SK-N-SH (cell line): ENCODE data around the gene BBOX1. TPM values are rescaled to one million over a fixed set of nuclear protein-coding genes. Genes with fewer than 3 reads are reported as not detected.

Experiments used
- CTCF ChIA-PET: fragments of 300-600, 350-600 bp; formaldehyde crosslinking; extraction: SDS; loops from one replicate; lab custom pipeline; 2021; lab: Yijun Ruan, JAX
- POLR2A ChIA-PET: fragments of 350-600 bp; sonication (Branson Sonifier 250); formaldehyde crosslinking; extraction: SDS; loops from one replicate; lab custom pipeline; 2020; ENCODE audit warnings: antibody characterized with exemption, inconsistent platforms; lab: Yijun Ruan, JAX
- DNase-seq: peaks from one replicate; pipeline ENCODE4 v3.0.0; 2012
- H2AFZ ChIP-seq: fragments of 200-600 bp; sonication (generic); 2 replicates; pipeline ENCODE4 v1.8.1; 2016; ENCODE audit warnings: antibody characterized with exemption, mild to moderate bottlenecking, low read depth
- H3F3A ChIP-seq: fragments of 200-600 bp; sonication (generic); replicated peaks from 2 replicates; pipeline ENCODE3; 2016; ENCODE audit warnings: antibody characterized with exemption, mild to moderate bottlenecking; ENCODE audit not compliant: insufficient read depth
- H3K27ac ChIP-seq, 2 experiments: fragments of 200-500 bp in 1 of 2; fragments of 200-600 bp in 1 of 2; sonication (Bioruptor generic) in 1 of 2; sonication (generic), shearing (Covaris generic) in 1 of 2; 2 replicates each; pipeline versions ENCODE4 v1.5.1 to v1.6.1; 2014 to 2016; ENCODE audit warnings: low read depth in 2 of 2, inconsistent platforms in 1 of 2, low read length in 1 of 2, mild to moderate bottlenecking in 1 of 2, mixed read lengths in 1 of 2
- H3K27me3 ChIP-seq: fragments of 200-600 bp; sonication (generic), shearing (Covaris generic); 2 replicates; pipeline ENCODE4 v1.6.1; 2016; ENCODE audit warnings: mixed run types; ENCODE audit not compliant: insufficient read depth
- H3K36me3 ChIP-seq, 2 experiments: fragments of 200-500 bp in 1 of 2; fragments of 200-600 bp in 1 of 2; sonication (Bioruptor generic) in 1 of 2; sonication (generic) in 1 of 2; replicated peaks in 1 of 2; 2 replicates each; pipeline versions ENCODE3 to v1.5.1; 2014 to 2016; ENCODE audit warnings: low read length in 1 of 2, mild to moderate bottlenecking in 1 of 2; ENCODE audit not compliant: insufficient read depth in 2 of 2, control insufficient read depth in 1 of 2
- H3K4me1 ChIP-seq, 2 experiments: fragments of 200-500 bp in 1 of 2; fragments of 200-600 bp in 1 of 2; sonication (Bioruptor generic) in 1 of 2; sonication (generic), shearing (Covaris generic) in 1 of 2; 2 replicates each; pipeline versions ENCODE4 v1.5.1 to v1.6.1; 2014 to 2016; ENCODE audit warnings: low read depth in 1 of 2, low read length in 1 of 2, mixed run types in 1 of 2; ENCODE audit not compliant: insufficient read depth in 2 of 2, control insufficient read depth in 1 of 2
- H3K4me2 ChIP-seq: fragments of 200-600 bp; sonication (generic), shearing (Covaris generic); 2 replicates; pipeline ENCODE4 v1.6.1; 2017; ENCODE audit warnings: mixed run types
- H3K4me3 ChIP-seq, 2 experiments: fragments of 200-500 bp in 1 of 2; fragments of 200-600 bp in 1 of 2; sonication (Bioruptor generic) in 1 of 2; sonication (generic), shearing (Covaris generic) in 1 of 2; 2 replicates each; pipeline versions ENCODE4 v1.5.1 to v1.8.1; 2014 to 2016; ENCODE audit warnings: low read depth in 2 of 2, inconsistent platforms in 1 of 2, low read length in 1 of 2, mild to moderate bottlenecking in 1 of 2, mixed read lengths in 1 of 2, moderate library complexity in 1 of 2
- H3K79me2 ChIP-seq: fragments of 200-600 bp; sonication (generic); 2 replicates; pipeline ENCODE4 v1.8.1; 2017; ENCODE audit warnings: mild to moderate bottlenecking; ENCODE audit not compliant: insufficient read depth
- H3K9ac ChIP-seq: fragments of 200-600 bp; sonication (generic); 2 replicates; pipeline ENCODE4 v1.6.1; 2017; ENCODE audit warnings: mixed run types
- H3K9me2 ChIP-seq: fragments of 200-600 bp; sonication (generic); 2 replicates; pipeline ENCODE4 v1.6.1; 2017; ENCODE audit warnings: mixed run types
- H3K9me3 ChIP-seq: fragments of 200-600 bp; sonication (generic); 2 replicates; pipeline ENCODE4 v1.6.1; 2017; ENCODE audit warnings: mixed run types, mild to moderate bottlenecking, moderate library complexity
- H4K20me1 ChIP-seq: fragments of 200-600 bp; sonication (generic); 2 replicates; pipeline ENCODE4 v1.6.1; 2017; ENCODE audit warnings: mild to moderate bottlenecking, mixed run types; ENCODE audit not compliant: insufficient read depth
- CHD2 ChIP-seq: fragments of 150-350 bp; IDR thresholded peaks from 2 replicates; pipeline ENCODE4 v1.6.1; 2018; ENCODE audit warnings: low read length; ENCODE audit not compliant: partially characterized antibody
- EZH2phosphoT487 ChIP-seq: fragments of 200-600 bp; sonication (generic); IDR thresholded peaks from 2 replicates; pipeline ENCODE4 v1.6.1; 2017; ENCODE audit warnings: low read depth, mixed run types, mild to moderate bottlenecking, antibody characterized with exemption, moderate library complexity, borderline replicate concordance
- GABPA ChIP-seq: IDR thresholded peaks from 2 replicates; pipeline ENCODE4 v1.4.0; 2012; ENCODE audit warnings: low read depth, mild to moderate bottlenecking
- MEF2A ChIP-seq: IDR thresholded peaks from 2 replicates; pipeline ENCODE4 v1.4.0; 2012; ENCODE audit warnings: low read depth, borderline replicate concordance
- RCOR1 ChIP-seq: fragments of 150-350 bp; IDR thresholded peaks from 2 replicates; pipeline ENCODE4 v1.6.1; 2017; ENCODE audit warnings: antibody characterized with exemption, low read length
- SIN3A ChIP-seq: IDR thresholded peaks from 2 replicates; pipeline ENCODE4 v1.6.1; 2012; ENCODE audit warnings: low read depth, mild to moderate bottlenecking, low read length, moderate library complexity, borderline replicate concordance
- TAF1 ChIP-seq: IDR thresholded peaks from 2 replicates; pipeline ENCODE4 v1.6.1; 2012; ENCODE audit warnings: low read depth, mild to moderate bottlenecking, low read length, moderate library complexity, borderline replicate concordance
- WGBS: methylation state at CpG from one replicate; pipeline ENCODE4 v1.1.6; 2017; ENCODE audit warnings: low lambda C conversion rate; 5-methylcytosine and 5-hydroxymethylcytosine counted together
- polyA plus RNA-seq, 3 experiments: library from polyadenylated mRNA; depleted of rRNA; stranded (reverse); fragments of >200 nt; gene quantifications; 2 replicates each; pipeline ENCODE4 v1.2.3, GENCODE V29; 2012
- TF ChIP-seq, protein P1 (sequence below): fragments of 200-600 bp; sonication (generic); IDR thresholded peaks from 2 replicates; pipeline ENCODE4 v1.6.1; 2017; ENCODE audit warnings: antibody characterized with exemption, mild to moderate bottlenecking, moderate library complexity
- TF ChIP-seq, protein P2 (sequence below): IDR thresholded peaks from 2 replicates; pipeline ENCODE4 v1.4.0; 2012; ENCODE audit warnings: low read depth, borderline replicate concordance
- TF ChIP-seq, protein P3 (sequence below): IDR thresholded peaks from 2 replicates; pipeline ENCODE4; 2012
- TF ChIP-seq, protein P4 (sequence below): IDR thresholded peaks from 2 replicates; pipeline ENCODE4 v1.4.0; 2012; ENCODE audit warnings: low read depth

Gene BBOX1
- polyA plus RNA-seq, 1 of the 3 experiments (the other 2 are of a cell fraction): 0.02 TPM

DNA sequence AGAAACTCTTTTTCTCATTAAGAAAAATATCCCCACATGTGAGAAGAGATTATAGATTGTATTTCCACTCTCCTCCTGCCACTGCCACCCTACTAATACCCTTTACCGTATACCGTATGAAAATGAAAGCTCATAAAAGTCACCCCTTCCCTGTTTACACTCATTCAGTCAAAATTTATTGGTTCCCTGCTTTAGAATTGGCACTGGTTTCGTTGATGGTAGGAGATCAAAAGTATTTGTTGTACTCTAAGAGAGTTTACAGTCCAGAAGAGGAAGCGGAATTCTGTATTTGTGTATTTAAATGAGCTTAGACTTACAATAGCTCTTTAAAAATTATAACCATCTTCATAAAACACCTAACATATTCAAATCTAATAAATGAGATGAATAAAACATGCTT lies 68.2 kb downstream of the BBOX1 start:
- no peaks in the 10 kb centered on the region for H3K9me3 ChIP-seq
- ChIA-PET CTCF (interaction anchor here (1.0 kb wide), 1 partner anchor 21 kb away, joined by 3 read pairs; no protein-coding TSS in a partner anchor), POLR2A (no interaction called here)
- H3K27ac ChIP-seq: no peak overlapping the region
- no peaks in the 10 kb centered on the region for H3K79me2 ChIP-seq
- no peak overlapping the region for H3K4me3 ChIP-seq
- no peaks in the 10 kb centered on the region for H4K20me1 ChIP-seq
- H3K9me2 ChIP-seq: no peaks in the 10 kb centered on the region
- H2AFZ ChIP-seq: no peak overlapping the region
- H3F3A ChIP-seq: no peaks in the 10 kb centered on the region
- no peak overlapping the region for H3K9ac ChIP-seq
- H3K27me3 ChIP-seq: no peaks in the 10 kb centered on the region
- 70% methylated on average over 4 of the region's 4 CpGs for WGBS
- H3K36me3 ChIP-seq: no peaks in the 10 kb centered on the region
- H3K4me1 ChIP-seq: no peaks in the 10 kb centered on the region
- no peak overlapping the region for H3K4me2 ChIP-seq
- TF ChIP-seq TAF1: no peak
- TF ChIP-seq, protein P1, sequence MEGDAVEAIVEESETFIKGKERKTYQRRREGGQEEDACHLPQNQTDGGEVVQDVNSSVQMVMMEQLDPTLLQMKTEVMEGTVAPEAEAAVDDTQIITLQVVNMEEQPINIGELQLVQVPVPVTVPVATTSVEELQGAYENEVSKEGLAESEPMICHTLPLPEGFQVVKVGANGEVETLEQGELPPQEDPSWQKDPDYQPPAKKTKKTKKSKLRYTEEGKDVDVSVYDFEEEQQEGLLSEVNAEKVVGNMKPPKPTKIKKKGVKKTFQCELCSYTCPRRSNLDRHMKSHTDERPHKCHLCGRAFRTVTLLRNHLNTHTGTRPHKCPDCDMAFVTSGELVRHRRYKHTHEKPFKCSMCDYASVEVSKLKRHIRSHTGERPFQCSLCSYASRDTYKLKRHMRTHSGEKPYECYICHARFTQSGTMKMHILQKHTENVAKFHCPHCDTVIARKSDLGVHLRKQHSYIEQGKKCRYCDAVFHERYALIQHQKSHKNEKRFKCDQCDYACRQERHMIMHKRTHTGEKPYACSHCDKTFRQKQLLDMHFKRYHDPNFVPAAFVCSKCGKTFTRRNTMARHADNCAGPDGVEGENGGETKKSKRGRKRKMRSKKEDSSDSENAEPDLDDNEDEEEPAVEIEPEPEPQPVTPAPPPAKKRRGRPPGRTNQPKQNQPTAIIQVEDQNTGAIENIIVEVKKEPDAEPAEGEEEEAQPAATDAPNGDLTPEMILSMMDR: no peak
- TF ChIP-seq, protein P2, sequence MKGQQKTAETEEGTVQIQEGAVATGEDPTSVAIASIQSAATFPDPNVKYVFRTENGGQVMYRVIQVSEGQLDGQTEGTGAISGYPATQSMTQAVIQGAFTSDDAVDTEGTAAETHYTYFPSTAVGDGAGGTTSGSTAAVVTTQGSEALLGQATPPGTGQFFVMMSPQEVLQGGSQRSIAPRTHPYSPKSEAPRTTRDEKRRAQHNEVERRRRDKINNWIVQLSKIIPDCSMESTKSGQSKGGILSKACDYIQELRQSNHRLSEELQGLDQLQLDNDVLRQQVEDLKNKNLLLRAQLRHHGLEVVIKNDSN: no peak
- TF ChIP-seq SIN3A: no peak
- DNase-seq: no peak

DNA sequence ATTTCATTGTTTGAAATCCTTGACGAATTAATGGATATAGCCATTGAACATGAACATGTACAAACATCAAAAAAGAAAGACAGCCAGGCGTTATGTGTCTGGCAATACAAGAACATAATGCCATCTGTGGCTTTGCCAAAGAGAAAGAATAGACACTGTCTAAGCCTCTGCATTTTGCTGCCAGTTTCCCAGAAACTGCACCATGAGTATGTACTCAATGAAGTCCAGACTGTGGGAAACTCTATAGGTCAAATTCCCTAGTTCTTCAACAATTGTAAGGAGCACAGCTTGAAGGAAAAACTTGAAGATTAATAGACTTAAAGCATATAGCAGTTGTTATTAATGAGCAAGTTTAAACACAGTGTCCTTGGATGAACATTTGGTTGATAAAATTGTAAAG lies 71.3 kb downstream of the BBOX1 start:
- Histone ChIP-seq H3K79me2 (no peaks in the 10 kb centered on the region), H3K9me3 (no peaks in the 10 kb centered on the region), H3K27me3 (no peaks in the 10 kb centered on the region), H3K27ac (no peak overlapping the region), H3K36me3 (no peaks in the 10 kb centered on the region), H3K4me1 (no peaks in the 10 kb centered on the region; a peak in 1 of 4 replicates), H3K4me3 (no peak overlapping the region), H2AFZ (no peak overlapping the region), H3K4me2 (no peak overlapping the region), H3K9ac (no peak overlapping the region), H4K20me1 (no peaks in the 10 kb centered on the region), H3F3A (no peaks in the 10 kb centered on the region), H3K9me2 (no peaks in the 10 kb centered on the region)
- no peak for DNase-seq
- POLR2A ChIA-PET: no interaction called here
- CTCF ChIA-PET: interaction anchor here (1.8 kb wide), 1 partner anchor 10 kb away, joined by 4 read pairs; no protein-coding TSS in a partner anchor
- 78% methylated on average over 2 of the region's 2 CpGs for WGBS
- no peak for TF ChIP-seq GABPA
- no peak for TF ChIP-seq MEF2A
- TF ChIP-seq EZH2phosphoT487: no peak
- TF ChIP-seq RCOR1: no peak
- TF ChIP-seq, protein P3, sequence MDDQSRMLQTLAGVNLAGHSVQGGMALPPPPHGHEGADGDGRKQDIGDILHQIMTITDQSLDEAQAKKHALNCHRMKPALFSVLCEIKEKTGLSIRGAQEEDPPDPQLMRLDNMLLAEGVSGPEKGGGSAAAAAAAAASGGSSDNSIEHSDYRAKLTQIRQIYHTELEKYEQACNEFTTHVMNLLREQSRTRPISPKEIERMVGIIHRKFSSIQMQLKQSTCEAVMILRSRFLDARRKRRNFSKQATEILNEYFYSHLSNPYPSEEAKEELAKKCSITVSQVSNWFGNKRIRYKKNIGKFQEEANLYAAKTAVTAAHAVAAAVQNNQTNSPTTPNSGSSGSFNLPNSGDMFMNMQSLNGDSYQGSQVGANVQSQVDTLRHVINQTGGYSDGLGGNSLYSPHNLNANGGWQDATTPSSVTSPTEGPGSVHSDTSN: no peak
- no peak for TF ChIP-seq SIN3A
- no peak for TF ChIP-seq CHD2
- TF ChIP-seq, protein P4, sequence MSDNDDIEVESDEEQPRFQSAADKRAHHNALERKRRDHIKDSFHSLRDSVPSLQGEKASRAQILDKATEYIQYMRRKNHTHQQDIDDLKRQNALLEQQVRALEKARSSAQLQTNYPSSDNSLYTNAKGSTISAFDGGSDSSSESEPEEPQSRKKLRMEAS: no peak
